C4-2B (cell line): ENCODE data around the gene TMEM51.
"Not testable (repeated sequence)": the region's sequence is repeated elsewhere in the genome, so short reads cannot be mapped to it uniquely, and the experiment has no call there.

Experiments
- H3K27ac ChIP-seq: fragments of 450-650 bp; 2 replicates; pipeline ENCODE4 v1.5.1; 2017
- CTCF ChIP-seq: fragments of 450-650 bp; conservative IDR thresholded peaks from 2 replicates; pipeline ENCODE4 v1.5.1; 2017; ENCODE audit warnings: mild to moderate bottlenecking
- ZFX ChIP-seq: fragments of 450-650 bp; IDR thresholded peaks from 2 replicates; pipeline ENCODE4 v1.6.1; 2017

TMEM51 gene

GRCh38 chr1:15128520-15129313, 24.8 kb upstream of the TMEM51 start:
- H3K27ac ChIP-seq, result no peak overlapping the region
- no peak for TF ChIP-seq ZFX
- peak; percentile 81 for TF ChIP-seq CTCF

GRCh38 chr1:15129944-15130343, 23.6 kb upstream of the TMEM51 start:
- TF ChIP-seq ZFX (no peak), CTCF (no peak)
- H3K27ac ChIP-seq, result no peak overlapping the region

- no peak overlapping the region for H3K27ac ChIP-seq
- no peak for TF ChIP-seq CTCF
- no peak for TF ChIP-seq ZFX
Observed at GRCh38 chr1:15130607-15131006, 22.9 kb upstream of the TMEM51 start.

- TF ChIP-seq CTCF (no peak), ZFX (no peak)
- no peak overlapping the region for H3K27ac ChIP-seq
Observed at GRCh38 chr1:15132965-15133364, 20.6 kb upstream of the TMEM51 start.

- H3K27ac ChIP-seq, result no peak overlapping the region
- TF ChIP-seq CTCF (no peak), ZFX (no peak)
Observed at GRCh38 chr1:15134285-15134684, 19.3 kb upstream of the TMEM51 start.

GRCh38 chr1:15135604-15136003, 17.9 kb upstream of the TMEM51 start:
- H3K27ac ChIP-seq, result not testable (repeated sequence)

GRCh38 chr1:15137809-15138208, 15.7 kb upstream of the TMEM51 start:
- TF ChIP-seq ZFX (no peak), CTCF (no peak)
- H3K27ac ChIP-seq, result no peak overlapping the region
